ENCODE measurements around the gene ELAVL2. TPM values are rescaled to one million over a fixed set of nuclear protein-coding genes. Genes with fewer than 3 reads are reported as not detected.

Gene ELAVL2
- total RNA-seq, 2 experiments from 2014 or later = not detected

GRCh38 chr9:23850690-23851629 is 24.9 kb upstream of the ELAVL2 start:
- ATAC-seq (ENCODE audit: poor library complexity) = no peak
- no peaks in the 10 kb centered on the region for H3K4me1 ChIP-seq (ENCODE audit: insufficient read depth, low read length)
- H3K27ac ChIP-seq (ENCODE audit: low read depth in 1 of 2, low read length in 2 of 2) = no peak overlapping the region
- no peak for TF ChIP-seq CTCF (IDR thresholded peaks at IDR 0.05)
- Mint-ChIP-seq H3K27ac (no peak overlapping the region), H3K27me3 (peaks cover 26% of the 10 kb centered on the region), H3K36me3 (ENCODE audit: low read depth) (no peaks in the 10 kb centered on the region), H3K4me1 (ENCODE audit: low read depth) (no peaks in the 10 kb centered on the region), H3K9me3 (peaks cover 6% of the 10 kb centered on the region), H3K4me3 (no peak overlapping the region)
- CTCF ChIA-PET = no interaction called here
- DNase-seq = no peak
- H3K36me3 ChIP-seq (ENCODE audit: insufficient read depth, low read length) = no peaks in the 10 kb centered on the region
- peaks cover 0 to 27% of the 10 kb centered on the region in 2 experiments for H3K9me3 ChIP-seq (ENCODE audit: control insufficient read depth in 1 of 2, insufficient read depth in 1 of 2, low read length in 2 of 2)
- intact Hi-C loops (cut with DNase I, micrococcal nuclease) = no loop called here
- H3K4me3 ChIP-seq (ENCODE audit: low read length) = no peak overlapping the region
- POLR2A ChIA-PET = no interaction called here
- peaks cover 12% of the 10 kb centered on the region in 2 experiments for H3K27me3 ChIP-seq (ENCODE audit: control insufficient read depth in 1 of 2, insufficient read depth in 2 of 2, low read length in 2 of 2)

GRCh38 chr9:23850242-23850689 is 24.2 kb upstream of the ELAVL2 start:
- Mint-ChIP-seq H3K27ac (no peak overlapping the region), H3K9me3 (peaks cover 6% of the 10 kb centered on the region), H3K36me3 (ENCODE audit: low read depth) (no peaks in the 10 kb centered on the region), H3K4me1 (ENCODE audit: low read depth) (no peaks in the 10 kb centered on the region), H3K27me3 (peaks cover 26% of the 10 kb centered on the region), H3K4me3 (no peak overlapping the region)
- POLR2A ChIA-PET = no interaction called here
- no peak for DNase-seq
- H3K4me1 ChIP-seq (ENCODE audit: insufficient read depth, low read length) = no peaks in the 10 kb centered on the region
- H3K36me3 ChIP-seq (ENCODE audit: insufficient read depth, low read length) = no peaks in the 10 kb centered on the region
- peaks cover 0 to 27% of the 10 kb centered on the region in 2 experiments for H3K9me3 ChIP-seq (ENCODE audit: control insufficient read depth in 1 of 2, insufficient read depth in 1 of 2, low read length in 2 of 2)
- no peak for ATAC-seq (ENCODE audit: poor library complexity)
- TF ChIP-seq CTCF (IDR thresholded peaks at IDR 0.05) = no peak
- no peak overlapping the region for H3K27ac ChIP-seq (ENCODE audit: low read depth in 1 of 2, low read length in 2 of 2)
- H3K27me3 ChIP-seq (ENCODE audit: control insufficient read depth in 1 of 2, insufficient read depth in 2 of 2, low read length in 2 of 2) = peaks cover 12% of the 10 kb centered on the region in 2 experiments
- no peak overlapping the region for H3K4me3 ChIP-seq (ENCODE audit: low read length)
- CTCF ChIA-PET = no interaction called here
- intact Hi-C loops (cut with DNase I, micrococcal nuclease) = no loop called here

- TF ChIP-seq CTCF (IDR thresholded peaks at IDR 0.05) = no peak
- intact Hi-C loops (cut with DNase I, micrococcal nuclease) = no loop called here
- CTCF ChIA-PET = no interaction called here
- Histone ChIP-seq H3K27me3 (ENCODE audit: control insufficient read depth in 1 of 2, insufficient read depth in 2 of 2, low read length in 2 of 2) (peaks cover 12% of the 10 kb centered on the region in 2 experiments), H3K27ac (ENCODE audit: low read depth in 1 of 2, low read length in 2 of 2) (no peak overlapping the region), H3K4me1 (ENCODE audit: insufficient read depth, low read length) (no peaks in the 10 kb centered on the region), H3K9me3 (ENCODE audit: control insufficient read depth in 1 of 2, insufficient read depth in 1 of 2, low read length in 2 of 2) (peaks cover 0 to 22% of the 10 kb centered on the region in 2 experiments), H3K4me3 (ENCODE audit: low read length) (no peak overlapping the region), H3K36me3 (ENCODE audit: insufficient read depth, low read length) (no peaks in the 10 kb centered on the region)
- peaks cover 6% of the 10 kb centered on the region for H3K9me3 Mint-ChIP-seq
- no peaks in the 10 kb centered on the region for H3K4me1 Mint-ChIP-seq (ENCODE audit: low read depth)
- POLR2A ChIA-PET = no interaction called here
- DNase-seq (no peak), ATAC-seq (ENCODE audit: poor library complexity) (no peak)
- H3K36me3 Mint-ChIP-seq (ENCODE audit: low read depth) = no peaks in the 10 kb centered on the region
- H3K27ac Mint-ChIP-seq = no peak overlapping the region
- H3K27me3 Mint-ChIP-seq = peaks cover 26% of the 10 kb centered on the region
- H3K4me3 Mint-ChIP-seq = no peak overlapping the region
Measured at GRCh38 chr9:23849379-23850035, 23.5 kb upstream of the ELAVL2 start.

Measured in CD4-positive, alpha-beta T cell (primary cell).